ENCODE data around the gene UBE2K.
"Not testable (repeated sequence)": the region's sequence is repeated elsewhere in the genome, so short reads cannot be mapped to it uniquely, and the experiment has no call there.

UBE2K gene

GRCh38 chr4:39697740-39698423 lies at the start of gene UBE2K:
Gene UBE2K (plus strand): TSS chr4:39698136. CDS start chr4:39698328, 192 bp downstream.
- DNase-seq: peak; percentile 89

- DNase-seq: no peak
Measured at GRCh38 chr4:39648213-39648612, 49.7 kb upstream of the UBE2K start.

- no peak for DNase-seq
Measured at GRCh38 chr4:39648827-39649558, 48.9 kb upstream of the UBE2K start.

GRCh38 chr4:39649639-39650265 lies 48.2 kb upstream of the UBE2K start:
- DNase-seq: no peak

GRCh38 chr4:39651586-39651985 lies 46.4 kb upstream of the UBE2K start:
- not testable (repeated sequence) for DNase-seq

- DNase-seq: no peak
Measured at GRCh38 chr4:39655211-39655610, 42.7 kb upstream of the UBE2K start.

GRCh38 chr4:39655876-39656275 lies 42.1 kb upstream of the UBE2K start:
- DNase-seq: no peak

GRCh38 chr4:39656638-39657037 lies 41.3 kb upstream of the UBE2K start:
- not testable (repeated sequence) for DNase-seq

GRCh38 chr4:39657465-39657864 lies 40.5 kb upstream of the UBE2K start:
- no peak for DNase-seq

GRCh38 chr4:39658756-39659155 lies 39.2 kb upstream of the UBE2K start:
- no peak for DNase-seq

- DNase-seq: no peak
Measured at GRCh38 chr4:39660045-39660444, 37.9 kb upstream of the UBE2K start.

- no peak for DNase-seq
Measured at GRCh38 chr4:39660757-39661156, 37.2 kb upstream of the UBE2K start.

- no peak for DNase-seq
Measured at GRCh38 chr4:39662683-39663082, 35.3 kb upstream of the UBE2K start.

GRCh38 chr4:39664828-39665731 lies 32.9 kb upstream of the UBE2K start:
- no peak for DNase-seq

GRCh38 chr4:39667706-39668105 lies 30.2 kb upstream of the UBE2K start:
- no peak for DNase-seq

- no peak for DNase-seq
Measured at GRCh38 chr4:39668887-39669286, 29.0 kb upstream of the UBE2K start.

GRCh38 chr4:39670296-39670695 lies 27.6 kb upstream of the UBE2K start:
- not testable (repeated sequence) for DNase-seq

GRCh38 chr4:39675681-39676080 lies 22.3 kb upstream of the UBE2K start:
- not testable (repeated sequence) for DNase-seq

GRCh38 chr4:39681003-39681402 lies 16.9 kb upstream of the UBE2K start:
- not testable (repeated sequence) for DNase-seq

- no peak for DNase-seq
Measured at GRCh38 chr4:39682138-39682537, 15.8 kb upstream of the UBE2K start.

GRCh38 chr4:39685990-39686389 lies 11.9 kb upstream of the UBE2K start:
- DNase-seq: no peak

- no peak for DNase-seq
Measured at GRCh38 chr4:39687014-39687413, 10.9 kb upstream of the UBE2K start.

- no peak for DNase-seq
Measured at GRCh38 chr4:39689970-39690369, 8.0 kb upstream of the UBE2K start.

Measured in activated CD8-positive, alpha-beta memory T cell treated with anti-CD3 and anti-CD28 coated beads, Interleukin-2, amount 50 U/mL, for 4 hours (primary cell).